Neural cell (in vitro differentiated cells): ENCODE measurements around the gene RPL22. TPM values are rescaled to one million over a fixed set of nuclear protein-coding genes. Genes with fewer than 3 reads are reported as not detected.

ENCODE experiments used
- H2AFZ ChIP-seq: fragments of 200-600, 300-800 bp; sonication (generic), shearing (Covaris generic); 2 replicates; pipeline ENCODE4 v1.6.0; 2014; ENCODE audit warnings: low read depth, mild to moderate bottlenecking, antibody characterized with exemption, low read length, moderate library complexity
- H3F3A ChIP-seq: fragments of 200-600 bp; shearing (Covaris generic); 2 replicates; pipeline ENCODE4 v1.6.1; 2016; ENCODE audit warnings: mild to moderate bottlenecking, moderate library complexity, mixed read lengths, antibody characterized with exemption, low read length; ENCODE audit not compliant: insufficient read depth, poor library complexity, severe bottlenecking
- H3K27ac ChIP-seq: fragments of 200-600, 300-800 bp; sonication (generic), shearing (Covaris generic); 2 replicates; pipeline ENCODE4 v1.5.1; 2014; ENCODE audit warnings: mild to moderate bottlenecking, low read length, moderate library complexity
- H3K27me3 ChIP-seq: fragments of 300-800, 200-600 bp; sonication (generic), shearing (Covaris generic); 2 replicates; pipeline ENCODE4 v1.6.0; 2014; ENCODE audit warnings: mild to moderate bottlenecking, low read depth, low read length, moderate library complexity; ENCODE audit not compliant: insufficient read depth
- H3K36me3 ChIP-seq: fragments of 300-800, 200-600 bp; sonication (generic), shearing (Covaris generic); 2 replicates; pipeline ENCODE4 v1.5.1; 2014; ENCODE audit warnings: mild to moderate bottlenecking, antibody characterized with exemption, low read length, moderate library complexity; ENCODE audit not compliant: insufficient read depth
- H3K4me2 ChIP-seq: fragments of 300-800, 200-600 bp; sonication (generic), shearing (Covaris generic); 2 replicates; pipeline ENCODE4 v1.6.0; 2014; ENCODE audit warnings: mild to moderate bottlenecking, low read length
- H3K4me3 ChIP-seq: fragments of 300-800, 200-600 bp; sonication (generic), shearing (Covaris generic); 2 replicates; pipeline ENCODE4 v1.5.1; 2014; ENCODE audit warnings: mild to moderate bottlenecking, low read length, moderate library complexity
- H3K79me2 ChIP-seq: fragments of 200-600 bp; shearing (Covaris generic); replicated peaks from 2 replicates; pipeline ENCODE4 v1.6.0; 2014; ENCODE audit warnings: mild to moderate bottlenecking, low read length, moderate library complexity; ENCODE audit not compliant: insufficient read depth
- H3K9ac ChIP-seq: fragments of 300-800, 200-600 bp; sonication (generic), shearing (Covaris generic); 2 replicates; pipeline ENCODE4 v1.6.1; 2016; ENCODE audit warnings: mild to moderate bottlenecking, low read length, mixed read lengths
- H3K9me2 ChIP-seq: fragments of 200-600 bp; shearing (Covaris generic); 2 replicates; pipeline ENCODE4 v1.6.1; 2016; ENCODE audit warnings: mild to moderate bottlenecking, low read length, mixed read lengths; ENCODE audit not compliant: insufficient read depth
- H3K9me3 ChIP-seq: fragments of 200-600, 300-800 bp; sonication (generic), shearing (Covaris generic); 2 replicates; pipeline ENCODE4 v1.6.1; 2016; ENCODE audit warnings: mild to moderate bottlenecking, mixed run types, low read length, moderate library complexity, mixed read lengths
- H4K20me1 ChIP-seq: fragments of 200-600 bp; shearing (Covaris generic); 2 replicates; pipeline ENCODE4 v1.6.1; 2016; ENCODE audit warnings: mild to moderate bottlenecking, mixed run types; ENCODE audit not compliant: insufficient read depth
- CTCF ChIP-seq: fragments of 450-650 bp; IDR thresholded peaks from 2 replicates; pipeline ENCODE4 v1.5.1; 2014; ENCODE audit warnings: antibody characterized with exemption, mild to moderate bottlenecking, moderate library complexity; ENCODE audit not compliant: poor library complexity, severe bottlenecking
- EP300 ChIP-seq: fragments of 450-650 bp; conservative IDR thresholded peaks from 2 replicates; pipeline ENCODE4 v1.6.1; 2014; ENCODE audit warnings: antibody characterized with exemption, mild to moderate bottlenecking, moderate library complexity; ENCODE audit not compliant: poor library complexity, severe bottlenecking
- EZH2 ChIP-seq: fragments of 200-600, 300-800 bp; shearing (Covaris generic), sonication (generic); IDR thresholded peaks from 2 replicates; pipeline ENCODE4 v1.6.1; 2014; ENCODE audit warnings: antibody characterized with exemption, low read length, borderline replicate concordance, mild to moderate bottlenecking; ENCODE audit not compliant: insufficient read depth, poor library complexity, severe bottlenecking
- MXI1 ChIP-seq: fragments of 450-650 bp; conservative IDR thresholded peaks from 2 replicates; pipeline ENCODE4 v1.6.1; 2014; ENCODE audit warnings: antibody characterized with exemption, mild to moderate bottlenecking; ENCODE audit not compliant: poor library complexity, severe bottlenecking
- POLR2AphosphoS5 ChIP-seq: IDR thresholded peaks from 2 replicates; pipeline ENCODE4 v1.6.1; 2012
- RAD21 ChIP-seq: fragments of 450-650 bp; conservative IDR thresholded peaks from 2 replicates; pipeline ENCODE4 v1.6.1; 2014; ENCODE audit warnings: antibody characterized with exemption, mild to moderate bottlenecking, moderate library complexity
- REST ChIP-seq: IDR thresholded peaks from 2 replicates; pipeline ENCODE4 v1.6.1; 2012; ENCODE audit warnings: borderline replicate concordance
- SMC3 ChIP-seq: fragments of 450-650 bp; conservative IDR thresholded peaks from 2 replicates; pipeline ENCODE4 v1.6.1; 2014; ENCODE audit warnings: antibody characterized with exemption, mild to moderate bottlenecking, moderate library complexity; ENCODE audit not compliant: poor library complexity
- TAF1 ChIP-seq: IDR thresholded peaks from 2 replicates; pipeline ENCODE4 v1.6.1; 2012; ENCODE audit warnings: low read depth
- polyA plus RNA-seq: library from polyadenylated mRNA; depleted of rRNA; stranded (reverse); fragments of >200 nt; gene quantifications from 2 replicates; pipeline ENCODE4 v1.2.3, GENCODE V29; 2014

The RPL22 gene
- polyA plus RNA-seq, 1 donor from 2014 or later = 294 TPM

GRCh38 chr1:6234502-6235295, 35.3 kb upstream of the RPL22 start:
- Histone ChIP-seq H3K36me3 (peaks cover 4% of the 10 kb centered on the region), H3F3A (no peaks in the 10 kb centered on the region), H3K9ac (peak overlapping the region; percentile 70), H3K79me2 (peaks cover 14% of the 10 kb centered on the region), H3K4me3 (peak overlapping the region; percentile 87), H3K9me3 (no peaks in the 10 kb centered on the region), H4K20me1 (no peaks in the 10 kb centered on the region), H3K27ac (no peak overlapping the region), H3K9me2 (no peaks in the 10 kb centered on the region), H2AFZ (no peak overlapping the region), H3K4me2 (peak overlapping the region; percentile 98), H3K27me3 (peaks cover 5% of the 10 kb centered on the region)
- TF ChIP-seq CTCF (no peak), SMC3 (no peak), REST (no peak), POLR2AphosphoS5 (no peak), MXI1 (no peak), EZH2 (no peak), RAD21 (no peak), EP300 (no peak), TAF1 (no peak)

- H3K27me3 ChIP-seq = no peaks in the 10 kb centered on the region
- no peaks in the 10 kb centered on the region for H3F3A ChIP-seq
- no peak overlapping the region for H3K9ac ChIP-seq
- H3K9me3 ChIP-seq = no peaks in the 10 kb centered on the region
- H4K20me1 ChIP-seq = no peaks in the 10 kb centered on the region
- H2AFZ ChIP-seq = no peak overlapping the region
- no peak overlapping the region for H3K4me3 ChIP-seq
- TF ChIP-seq SMC3 = no peak
- no peak for TF ChIP-seq EZH2
- TF ChIP-seq EP300 = no peak
- no peak for TF ChIP-seq POLR2AphosphoS5
- no peak for TF ChIP-seq RAD21
- TF ChIP-seq REST = no peak
- no peak for TF ChIP-seq MXI1
- TF ChIP-seq TAF1 = no peak
- TF ChIP-seq CTCF = no peak
- no peak overlapping the region for H3K27ac ChIP-seq
- H3K79me2 ChIP-seq = peaks cover 14% of the 10 kb centered on the region
- peaks cover 4% of the 10 kb centered on the region for H3K36me3 ChIP-seq
- H3K4me2 ChIP-seq = no peak overlapping the region
- no peaks in the 10 kb centered on the region for H3K9me2 ChIP-seq
Measured at GRCh38 chr1:6233376-6233775, 34.0 kb upstream of the RPL22 start.
